Motor neuron (in vitro differentiated cells): ENCODE results near the gene SLC1A7. TPM values are rescaled to one million over a fixed set of nuclear protein-coding genes. Genes with fewer than 3 reads are reported as not detected.

Experiments
- ATAC-seq, 8 experiments: fragments of 200-7000 bp; cut with Tn5 transposase; replicated peaks in 6 of 8; 2 replicates each; pipeline ENCODE4 v1.8.0; 2021; ENCODE audit warnings: mild to moderate bottlenecking in 8 of 8, moderate library complexity in 8 of 8
- H3K27ac ChIP-seq, 2 donors: fragments of 250-450 bp; sonication (Bioruptor Pico); 2 replicates each; pipeline ENCODE4 v1.9.0; 2021; ENCODE audit warnings: antibody characterized with exemption in 2 of 2, mild to moderate bottlenecking in 2 of 2, moderate library complexity in 1 of 2
- H3K4me1 ChIP-seq, 2 donors: fragments of 250-450 bp; sonication (Bioruptor Pico); replicated peaks in 1 of 2; 2 replicates each; pipeline ENCODE4 v1.6.1; 2021; ENCODE audit warnings: antibody characterized with exemption in 2 of 2, mild to moderate bottlenecking in 2 of 2, moderate library complexity in 1 of 2
- H3K4me3 ChIP-seq, 5 donors: fragments of 250-450 bp; sonication (Bioruptor Pico); 2 replicates each; pipeline ENCODE4 v1.9.0; 2021; ENCODE audit warnings: antibody characterized with exemption in 5 of 5, mild to moderate bottlenecking in 5 of 5, moderate library complexity in 4 of 5
- WGBS, 10 experiments: fragments of 450-650 bp; shearing (Covaris generic); methylation state at CpG; one replicate each; pipeline ENCODE4 v1.0.0; 2022; 5-methylcytosine and 5-hydroxymethylcytosine counted together
- in situ Hi-C, 9 experiments: fragments of 400-800 bp; cut with MboI; loops; one replicate each; pipeline ENCODE4 v1.15.0; 2021; ENCODE audit warnings: low sequenced_read_pairs in 9 of 9, low pct_unique_long_range_greater_than_20kb in 2 of 9; ENCODE audit not compliant: unreplicated experiment in 9 of 9
- total RNA-seq, 8 experiments: library from RNA; unstranded; fragments of 300-600 nt; gene quantifications; 2 replicates each; pipeline versions ENCODE4 v1.2.3 to v1.2.4, GENCODE V29; 2022

SLC1A7 gene
- total RNA-seq, 8 experiments from 2014 or later, result 0.05 to 1.8 (median 0.50) TPM

GRCh38 chr1:53138991-53139884, 3.2 kb downstream of the SLC1A7 start:
- ATAC-seq, result no peak
- no peak overlapping the region for H3K4me3 ChIP-seq
- H3K4me1 ChIP-seq, result peaks cover 6 to 10% of the 10 kb centered on the region in 2 donors
- in situ Hi-C loops, result no loop called here
- WGBS, 10 experiments, result 66 to 100% (median 89%) methylated on average over 1 to 8 of the region's 8 CpGs
- H3K27ac ChIP-seq, result no peak overlapping the region

DNA sequence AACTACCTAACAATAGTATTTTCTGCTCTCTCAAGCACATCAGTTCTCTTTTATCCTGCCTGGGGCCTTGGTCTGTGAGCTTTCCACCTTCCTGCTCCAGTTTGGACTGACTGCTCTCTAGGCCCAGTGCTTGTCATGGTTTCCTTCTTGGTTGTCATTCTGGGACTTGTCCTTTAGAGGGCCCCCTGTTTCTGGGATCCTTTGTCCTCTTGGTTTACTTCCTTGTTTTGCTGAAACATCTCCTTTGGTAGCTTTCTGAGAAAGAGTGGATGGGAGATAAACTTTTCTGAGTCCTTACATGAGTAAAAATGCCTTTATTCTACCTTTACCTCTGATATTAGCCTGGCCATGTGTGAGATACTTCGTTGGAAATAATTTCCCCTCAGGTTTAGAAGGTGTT, 4.7 kb downstream of the SLC1A7 start:
- no peak for ATAC-seq
- WGBS, 10 experiments, result 25 to 91% (median 57%) methylated on average over 1 of the region's 1 CpG; no CpG with 5 or more reads in 2 of the 10 experiments
- in situ Hi-C loops, result no loop called here

DNA sequence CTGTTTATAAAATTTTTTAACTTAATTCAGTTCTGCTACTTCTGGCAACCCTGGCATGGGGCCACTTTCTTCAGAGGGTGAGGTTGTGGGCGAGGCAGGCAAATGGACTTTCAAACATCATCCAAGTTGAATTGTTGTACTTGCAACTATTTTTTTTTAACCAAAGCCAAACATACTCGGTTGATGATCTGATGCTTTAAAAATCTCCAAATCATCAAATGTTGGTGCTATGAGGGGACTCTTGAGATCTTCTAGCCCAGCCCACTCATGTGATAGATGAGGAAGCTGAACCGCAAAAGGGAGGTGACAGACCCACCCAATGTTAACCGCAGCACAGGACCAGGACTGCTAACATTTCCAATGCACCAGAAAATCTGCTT, 6.7 kb downstream of the SLC1A7 start:
- Histone ChIP-seq H3K4me3 (no peak overlapping the region), H3K27ac (no peak overlapping the region), H3K4me1 (peaks cover 0 to under 1% of the 10 kb centered on the region in 2 donors)
- peak in 2 of 8 experiments; percentile 85 to 92 for ATAC-seq
- WGBS, 10 experiments, result 10 to 98% (median 80%) methylated on average over 1 to 4 of the region's 4 CpGs; no CpG with 5 or more reads in 1 of the 10 experiments
- in situ Hi-C loops, result no loop called here

More for the DNA sequence above, 4.7 kb downstream of the SLC1A7 start:
- no peak overlapping the region for H3K4me3 ChIP-seq
- H3K27ac ChIP-seq, result no peak overlapping the region
- peaks cover 6 to 10% of the 10 kb centered on the region in 2 donors for H3K4me1 ChIP-seq

DNA sequence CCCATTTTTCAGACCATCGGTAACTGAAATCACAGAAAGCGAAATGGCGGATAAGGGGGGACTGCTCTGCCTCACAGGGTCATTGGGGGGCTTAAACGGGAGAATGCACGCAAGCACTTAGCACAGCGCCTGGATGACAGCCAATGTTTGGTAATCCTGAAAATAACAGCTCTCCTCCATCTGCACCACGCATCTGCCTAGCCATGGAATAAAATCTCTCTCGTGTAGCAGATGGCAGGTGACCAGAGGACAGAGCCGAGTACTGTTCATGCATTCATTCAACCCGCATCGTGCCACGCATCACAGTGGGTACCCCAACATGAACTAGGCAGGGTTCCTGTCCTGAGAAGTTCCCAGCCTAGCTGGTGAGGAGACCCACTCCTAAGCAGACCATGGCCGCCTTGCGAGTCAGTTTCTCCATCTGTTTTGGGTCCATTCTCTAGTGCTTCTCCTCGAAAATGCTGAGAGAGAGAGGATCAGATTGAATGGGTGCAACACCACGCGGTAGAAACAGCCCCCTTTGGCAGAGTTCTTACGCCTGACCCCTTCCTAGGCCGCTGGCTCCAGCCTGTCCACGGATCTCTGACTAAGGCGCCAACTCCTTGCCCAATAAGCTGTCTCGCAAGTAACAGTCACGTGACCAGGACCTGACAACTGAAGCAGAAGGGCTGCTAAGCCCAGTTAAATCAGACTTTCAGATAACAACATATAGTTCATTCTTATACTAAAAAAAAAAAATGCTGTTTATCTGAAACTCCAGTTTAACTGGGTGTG, 7.3 kb downstream of the SLC1A7 start:
- WGBS, 10 experiments, result 34 to 100% (median 84%) methylated on average over 2 to 23 of the region's 23 CpGs; no CpG with 5 or more reads in 1 of the 10 experiments
- H3K4me3 ChIP-seq, result no peak overlapping the region
- no peak overlapping the region for H3K27ac ChIP-seq
- H3K4me1 ChIP-seq, result peaks cover 1 to 4% of the 10 kb centered on the region in 2 donors
- in situ Hi-C loops, result no loop called here
- peak in 2 of 8 experiments; percentile 55 to 75 for ATAC-seq

GRCh38 chr1:53134042-53134485, 8.4 kb downstream of the SLC1A7 start:
- no peak for ATAC-seq
- Histone ChIP-seq H3K4me3 (no peak overlapping the region), H3K27ac (no peak overlapping the region), H3K4me1 (peaks cover 11 to 12% of the 10 kb centered on the region in 2 donors)
- in situ Hi-C loops, result no loop called here
- WGBS, 10 experiments, result 83 to 100% (median 98%) methylated on average over 1 to 4 of the region's 7 CpGs; no CpG with 5 or more reads in 2 of the 10 experiments

DNA sequence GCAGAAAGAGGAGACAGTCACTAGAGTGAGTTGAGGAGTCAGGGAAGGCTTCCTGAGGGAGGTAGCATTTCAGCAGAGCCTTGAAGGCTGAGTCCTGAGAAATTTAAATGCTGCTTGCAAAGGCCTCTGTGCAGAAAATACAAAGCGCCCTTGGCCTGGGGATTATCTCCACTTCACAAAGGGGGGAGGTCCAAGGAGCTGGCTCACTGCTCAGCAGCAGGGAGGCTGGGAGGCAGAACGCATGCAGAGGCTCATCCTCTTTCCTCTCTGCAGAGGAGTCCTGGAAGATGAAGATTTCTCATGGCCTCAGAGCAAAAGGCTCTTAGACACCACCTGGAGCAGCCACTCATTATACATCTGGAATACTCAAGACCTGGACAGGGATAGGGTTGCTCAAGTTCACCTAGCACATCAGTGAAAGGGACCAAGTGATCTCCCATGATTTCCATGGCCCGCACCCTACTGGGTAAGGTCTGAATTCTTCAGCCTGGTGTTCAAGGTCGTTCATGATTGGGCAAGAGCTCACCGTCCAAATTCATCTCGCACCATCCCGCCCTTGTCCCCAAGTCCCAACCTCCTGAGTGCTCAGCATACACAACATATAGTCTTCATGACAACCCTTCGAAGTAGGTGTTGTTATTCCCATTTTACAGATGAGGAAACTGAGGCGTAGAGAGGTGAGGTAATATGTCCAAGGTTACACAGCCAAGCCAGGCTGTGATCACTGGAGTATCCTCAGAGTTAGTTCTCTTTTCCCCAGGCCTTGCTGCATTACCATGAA, 9.0 kb downstream of the SLC1A7 start:
- in situ Hi-C loops, result no loop called here
- ATAC-seq, result no peak
- 53 to 100% (median 82%) methylated on average over 1 to 8 of the region's 9 CpGs; no CpG with 5 or more reads in 2 of the 10 experiments for WGBS, 10 experiments
- Histone ChIP-seq H3K27ac (no peak overlapping the region), H3K4me1 (peaks cover 11 to 12% of the 10 kb centered on the region in 2 donors), H3K4me3 (no peak overlapping the region)

- H3K27ac ChIP-seq, result no peak overlapping the region
- ATAC-seq, result no peak
- in situ Hi-C loops, result no loop called here
- H3K4me1 ChIP-seq, result peaks cover 11 to 12% of the 10 kb centered on the region in 2 donors
- WGBS, 10 experiments, result 50 to 100% (median 77%) methylated on average over 1 to 8 of the region's 8 CpGs; no CpG with 5 or more reads in 3 of the 10 experiments
- no peak overlapping the region for H3K4me3 ChIP-seq
Measured at GRCh38 chr1:53132176-53132575, 10.3 kb downstream of the SLC1A7 start.

DNA sequence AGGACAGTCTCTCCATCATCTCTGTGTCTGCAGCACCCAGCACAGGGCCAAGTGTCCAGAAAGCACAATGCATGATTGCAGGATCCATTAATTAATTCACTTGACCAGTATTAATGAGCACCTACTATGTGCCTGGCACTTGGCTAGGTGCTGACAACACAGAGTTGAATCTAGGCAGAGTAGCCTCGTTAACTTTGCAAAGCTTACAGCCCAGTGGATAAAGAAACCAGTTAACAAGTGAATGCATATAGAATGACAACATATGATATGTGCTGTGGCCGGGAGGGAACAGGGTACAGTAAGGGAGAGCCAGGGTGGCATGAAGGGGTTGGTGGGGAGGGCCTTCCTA, 10.9 kb downstream of the SLC1A7 start:
- Histone ChIP-seq H3K4me1 (peaks cover 11 to 12% of the 10 kb centered on the region in 2 donors), H3K27ac (no peak overlapping the region), H3K4me3 (no peak overlapping the region)
- in situ Hi-C loops, result no loop called here
- 76 to 100% (median 92%) methylated on average over 1 to 2 of the region's 2 CpGs; no CpG with 5 or more reads in 1 of the 10 experiments for WGBS, 10 experiments
- no peak for ATAC-seq

DNA sequence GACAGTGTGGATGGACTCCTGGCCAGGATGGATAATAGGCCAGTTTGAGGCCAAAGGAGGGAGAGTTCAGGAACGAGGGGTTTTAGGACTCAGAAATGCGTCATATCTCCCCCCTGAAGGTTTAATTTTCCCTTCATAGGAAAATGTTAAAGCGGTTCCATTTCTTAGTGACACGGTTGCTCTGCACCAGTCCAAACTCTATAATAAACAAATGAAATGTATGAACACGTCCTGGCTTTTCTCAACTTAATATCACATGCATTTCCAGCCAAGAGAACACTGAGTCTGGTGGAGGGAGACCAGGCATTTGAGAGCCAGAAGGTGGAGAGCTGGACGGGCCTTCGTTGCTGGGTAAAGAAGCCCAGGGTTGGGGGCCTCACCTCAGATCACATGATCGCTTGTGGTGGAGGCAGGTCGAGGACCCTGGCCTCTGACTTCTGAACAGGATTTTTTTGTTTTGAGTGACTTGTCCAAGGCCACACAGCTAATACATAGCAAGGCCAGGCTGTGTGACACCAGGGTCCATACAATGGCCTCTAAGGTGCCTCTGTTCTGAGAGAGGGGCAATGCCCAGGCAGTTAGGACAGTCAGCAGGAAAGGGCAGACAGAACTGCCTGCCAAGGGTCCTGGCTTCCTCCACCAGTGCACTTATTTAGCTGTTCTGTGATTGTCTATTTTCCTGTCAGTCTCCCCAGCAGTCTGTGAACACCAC, 11.4 kb downstream of the SLC1A7 start:
- WGBS, 10 experiments, result 49 to 100% (median 82%) methylated on average over 1 to 9 of the region's 9 CpGs
- H3K4me1 ChIP-seq, result peaks cover 11 to 12% of the 10 kb centered on the region in 2 donors
- ATAC-seq, result no peak
- no peak overlapping the region for H3K27ac ChIP-seq
- H3K4me3 ChIP-seq, result no peak overlapping the region
- in situ Hi-C loops, result no loop called here

- Histone ChIP-seq H3K4me1 (peaks cover 11 to 12% of the 10 kb centered on the region in 2 donors), H3K27ac (no peak overlapping the region), H3K4me3 (no peak overlapping the region)
- WGBS, 10 experiments, result 20 to 100% (median 85%) methylated on average over 1 of the region's 1 CpG; no CpG with 5 or more reads in 6 of the 10 experiments
- no peak for ATAC-seq
- in situ Hi-C loops, result no loop called here
Measured at GRCh38 chr1:53130598-53130877, 11.9 kb downstream of the SLC1A7 start.

DNA sequence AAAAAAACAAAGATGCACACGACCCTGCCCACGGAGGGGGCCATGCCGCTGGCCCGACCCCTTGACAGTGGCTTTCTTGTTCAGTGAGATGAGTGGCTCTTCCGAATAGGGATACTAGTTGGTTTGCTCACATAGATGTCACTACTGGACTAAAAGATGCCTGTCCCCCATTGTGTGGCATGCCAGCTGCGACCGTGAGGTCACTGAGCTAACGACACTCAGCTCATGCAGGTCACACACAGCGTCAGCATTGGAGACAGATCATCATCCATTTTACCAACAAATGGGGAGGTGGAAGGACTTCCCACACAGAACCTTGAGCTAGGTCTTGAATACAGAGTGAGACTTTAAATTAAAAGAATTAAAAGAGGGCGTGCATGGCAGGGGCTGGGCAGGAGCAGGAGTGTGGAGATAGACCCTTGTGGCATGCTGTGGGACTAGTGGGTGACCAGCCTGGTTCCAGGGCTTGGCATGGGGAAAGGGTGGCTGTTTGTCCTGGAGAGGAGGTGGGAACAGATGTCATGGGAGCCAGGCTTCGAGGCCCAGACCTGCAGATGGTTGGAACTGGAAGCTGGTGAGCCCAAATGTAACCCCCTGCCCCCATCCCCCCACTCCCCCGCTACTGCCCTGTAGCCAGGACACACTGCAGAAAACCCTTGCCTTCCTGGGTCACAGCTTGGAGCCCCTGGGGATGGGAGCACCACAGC, 12.4 kb downstream of the SLC1A7 start:
- in situ Hi-C loops, result no loop called here
- WGBS, 10 experiments, result 10 to 100% (median 60%) methylated on average over 1 to 11 of the region's 12 CpGs; no CpG with 5 or more reads in 3 of the 10 experiments
- H3K27ac ChIP-seq, result peak overlapping the region in 1 of 2 donors; percentile 3
- H3K4me3 ChIP-seq, result no peak overlapping the region
- peaks cover 11 to 12% of the 10 kb centered on the region in 2 donors for H3K4me1 ChIP-seq
- peak in 5 of 8 experiments; percentile 63 to 91 (median 76) for ATAC-seq

DNA sequence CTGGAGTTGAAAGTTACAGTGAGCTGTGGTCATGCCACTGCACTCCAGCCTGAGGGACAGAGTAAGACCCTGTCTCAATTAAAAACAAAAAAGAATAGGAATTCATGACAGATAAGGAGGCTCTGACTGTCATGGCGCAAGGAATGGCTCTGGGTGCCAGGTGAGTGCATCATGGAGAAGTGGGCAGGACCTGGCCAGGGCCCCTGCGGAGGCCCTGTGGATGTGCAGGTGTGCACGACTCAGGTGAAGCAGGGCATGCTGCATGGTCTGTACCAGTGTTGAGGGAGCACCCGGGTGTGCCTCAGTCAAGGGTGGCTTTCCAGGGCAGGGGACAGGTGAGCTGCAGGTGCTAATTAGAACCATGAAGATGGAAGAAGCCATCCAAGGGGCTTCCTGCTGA, 14.0 kb downstream of the SLC1A7 start:
- ATAC-seq, result no peak
- in situ Hi-C loops, result no loop called here
- no peak overlapping the region for H3K4me3 ChIP-seq
- H3K4me1 ChIP-seq, result peaks cover 11 to 12% of the 10 kb centered on the region in 2 donors
- WGBS, 10 experiments, result 90 to 100% (median 100%) methylated on average over 1 to 4 of the region's 4 CpGs; no CpG with 5 or more reads in 6 of the 10 experiments
- H3K27ac ChIP-seq, result no peak overlapping the region
